ENCODE results near the gene NRG4. TPM values are rescaled to one million over a fixed set of nuclear protein-coding genes. Genes with fewer than 3 reads are reported as not detected.
A peak's percentile ranks its signal among the peaks of the same experiment; 100 is the strongest.

NRG4 gene
- total and polyA plus RNA-seq, 9 of the 15 experiments (the other 6 are each of a cell fraction or from before 2014, with no cell fraction given) = 0.33 to 2.5 (median 0.76) TPM

- TF ChIP-seq CBX8 (IDR thresholded peaks at IDR 0.05; ENCODE audit: borderline replicate concordance, extremely low read depth, low read depth, low read length, poor library complexity, severe bottlenecking) (no peak), E2F1 (CRISPR knock-in tag; IDR thresholded peaks at IDR 0.05) (no peak), RNF2 (IDR thresholded peaks at IDR 0.05) (peak; percentile 80), SREBF2 (CRISPR knock-in tag; IDR thresholded peaks at IDR 0.05) (no peak), CAMTA2 (CRISPR knock-in tag; conservative IDR thresholded peaks at IDR 0.05) (no peak; the same call in 1 of the 2 replicates), KDM1A (IDR thresholded peaks at IDR 0.05) (no peak), GMEB1 (CRISPR knock-in tag; IDR thresholded peaks at IDR 0.05) (peak; percentile 78), RBM39 (optimal IDR thresholded peaks at IDR 0.05; ENCODE audit: low read depth, low read length) (no peak), PYGO2 (tag; IDR thresholded peaks at IDR 0.05) (no peak), HDAC6 (IDR thresholded peaks at IDR 0.05; ENCODE audit: low read depth, low read length) (no peak), HDAC2 (IDR thresholded peaks at IDR 0.05) (no peak; the same call in 1 of the 2 replicates), YY1 (IDR thresholded peaks at IDR 0.05; ENCODE audit: borderline replicate concordance in 1 of 3, control insufficient read depth in 1 of 3, extremely low read depth in 1 of 3, insufficient read depth in 3 of 3, insufficient read length in 1 of 3, insufficient replicate concordance in 2 of 3, low read depth in 1 of 3, low read length in 2 of 3) (peak in 2 of 3 experiments; percentile 78 to 85), HDAC8 (tag; IDR thresholded peaks at IDR 0.05) (no peak), ZNF384 (IDR thresholded peaks at IDR 0.05; ENCODE audit: low read depth, low read length) (peak; percentile 52), BMI1 (IDR thresholded peaks at IDR 0.05; ENCODE audit: low read length) (no peak), POLR2G (IDR thresholded peaks at IDR 0.05; ENCODE audit: low read depth, low read length) (peak; percentile 97), HMGN3 (IDR thresholded peaks at IDR 0.05; ENCODE audit: borderline replicate concordance, extremely low read depth, insufficient read length, low read depth, low read length) (peak; percentile 78), PHF20 (IDR thresholded peaks at IDR 0.05; ENCODE audit: partially characterized antibody) (peak; percentile 84), ZNF121 (CRISPR knock-in tag; conservative IDR thresholded peaks at IDR 0.05) (no peak; the same call in 1 of the 2 replicates), FOXA3 (CRISPR knock-in tag; conservative IDR thresholded peaks at IDR 0.05 in 1 of 2, IDR thresholded peaks at IDR 0.05 in 1 of 2) (no peak), POLR2AphosphoS5 (IDR thresholded peaks at IDR 0.05; ENCODE audit: control insufficient read depth, insufficient read depth, low read depth, low read length) (peak; percentile 90), XRCC4 (IDR thresholded peaks at IDR 0.05; ENCODE audit: extremely low read depth, insufficient read depth, insufficient read length) (no peak), SIX5 (IDR thresholded peaks at IDR 0.05; ENCODE audit: borderline replicate concordance in 1 of 2, insufficient read depth in 1 of 2, low read depth in 1 of 2, low read length in 2 of 2) (peak; percentile 29 to 40; a peak in 2 of 4 replicates), CSDE1 (IDR thresholded peaks at IDR 0.05) (peak in 1 of 2 experiments; percentile 20; a peak in 1 of 4 replicates)
Measured at GRCh38 chr15:75903331-75904239, 108.6 kb downstream of the NRG4 start, which contains the start of gene FBXO22 (continued).
